T-cell (primary cell): ENCODE data around the gene LRRTM4. TPM values are rescaled to one million over a fixed set of nuclear protein-coding genes. Genes with fewer than 3 reads are reported as not detected.

Experiments
- ATAC-seq, 4 experiments: fragments of 200-7000 bp in 3 of 4; fragments of 150-1000 bp in 1 of 4; cut with Tn5 transposase; replicated peaks in 1 of 4; 1 replicate in 3 of 4; 2 replicates in 1 of 4; pipeline ENCODE4 v1.10.0; 2021; ENCODE audit warnings: moderate library complexity in 3 of 4, mild to moderate bottlenecking in 2 of 4, moderate number of reproducible peaks in 1 of 4
- CTCF ChIA-PET, 2 donors: fragments of 300-600 bp; sonication (Branson Sonifier 250); formaldehyde crosslinking; loops; one replicate each; lab custom pipeline; 2022; ENCODE audit warnings: antibody characterized with exemption in 2 of 2; lab: Charles Lee
- POLR2A ChIA-PET, 2 donors: fragments of 300-600 bp; sonication (Branson Sonifier 250); formaldehyde crosslinking; loops; one replicate each; lab custom pipeline; 2022; ENCODE audit warnings: antibody characterized with exemption in 2 of 2; lab: Charles Lee
- DNase-seq, 35 experiments: peaks; one replicate each; pipeline versions ENCODE4 v3.0.0 to v3.0.0-alpha.2; 2013 to 2023
- H3K27ac ChIP-seq: one replicate; pipeline ENCODE4 v1.5.1; 2013; ENCODE audit warnings: low read length
- H3K27me3 ChIP-seq, 2 experiments: replicated peaks in 1 of 2; 1 replicate in 1 of 2; 2 replicates in 1 of 2; pipeline versions ENCODE4 v1.6.1 to v1.7.0; 2013; ENCODE audit warnings: low read length in 1 of 2, mixed read lengths in 1 of 2; ENCODE audit not compliant: control insufficient read depth in 2 of 2, insufficient read depth in 2 of 2; ENCODE audit errors: extremely low read depth in 1 of 2
- H3K36me3 ChIP-seq, 2 donors: 1 replicate in 1 of 2; 2 replicates in 1 of 2; pipeline versions ENCODE4 v1.6.1 to v1.7.0; 2013; ENCODE audit warnings: low read length in 1 of 2; ENCODE audit not compliant: control insufficient read depth in 2 of 2, insufficient read depth in 1 of 2; ENCODE audit errors: extremely low read depth in 1 of 2
- H3K4me1 ChIP-seq, 2 experiments: 1 replicate in 1 of 2; 2 replicates in 1 of 2; pipeline versions ENCODE4 v1.6.1 to v1.7.0; 2013; ENCODE audit warnings: low read length in 2 of 2, mixed read lengths in 1 of 2; ENCODE audit not compliant: insufficient read depth in 2 of 2, control insufficient read depth in 1 of 2; ENCODE audit errors: extremely low read depth in 1 of 2
- H3K4me3 ChIP-seq, 2 donors: 1 replicate in 1 of 2; 2 replicates in 1 of 2; pipeline versions ENCODE4 v1.5.1 to v1.7.0; 2013; ENCODE audit warnings: mild to moderate bottlenecking in 2 of 2, low read length in 1 of 2, moderate library complexity in 1 of 2; ENCODE audit not compliant: control insufficient read depth in 1 of 2; ENCODE audit errors: extremely low read depth in 1 of 2
- H3K9me3 ChIP-seq: 2 replicates; pipeline ENCODE4 v1.7.0; 2013
- H3K27ac Mint-ChIP-seq, 2 donors: one replicate each; pipeline ENCODE4 v1.8.0; 2020 to 2021; ENCODE audit warnings: mild to moderate bottlenecking in 2 of 2, mixed read lengths in 2 of 2
- H3K27me3 Mint-ChIP-seq, 2 donors: one replicate each; pipeline ENCODE4 v1.8.0; 2021 to 2022; ENCODE audit warnings: mixed read lengths in 2 of 2
- H3K36me3 Mint-ChIP-seq: one replicate; pipeline ENCODE4 v1.8.0; 2021; ENCODE audit warnings: mixed read lengths
- H3K4me1 Mint-ChIP-seq, 3 donors: one replicate each; pipeline ENCODE4 v1.8.0; 2020 to 2022; ENCODE audit warnings: mixed read lengths in 3 of 3, mild to moderate bottlenecking in 1 of 3
- H3K4me3 Mint-ChIP-seq, 3 donors: one replicate each; pipeline ENCODE4 v1.8.0; 2020 to 2022; ENCODE audit warnings: mild to moderate bottlenecking in 3 of 3, mixed read lengths in 3 of 3, moderate library complexity in 3 of 3
- H3K9me3 Mint-ChIP-seq, 3 donors: one replicate each; pipeline ENCODE4 v1.8.0; 2020 to 2022; ENCODE audit warnings: mixed read lengths in 3 of 3
- WGBS: methylation state at CpG from one replicate; pipeline ENCODE4 v1.1.5; 2013; ENCODE audit warnings: missing lambda C conversion rate; ENCODE audit not compliant: insufficient coverage; 5-methylcytosine and 5-hydroxymethylcytosine counted together
- total RNA-seq, 35 experiments: library from RNA in 6 of 35; stranded (reverse) in 6 of 35; fragments of 120-200 nt in 1 of 35; gene quantifications; one replicate each; pipeline versions ENCODE4 v1.2.1 to v1.2.4 and lab custom pipeline; 2013 to 2026

LRRTM4 gene
- total RNA-seq, 5 donors from 2014 or later (not counting 1 experiment from before 2014, with no cell fraction given): not detected

DNA sequence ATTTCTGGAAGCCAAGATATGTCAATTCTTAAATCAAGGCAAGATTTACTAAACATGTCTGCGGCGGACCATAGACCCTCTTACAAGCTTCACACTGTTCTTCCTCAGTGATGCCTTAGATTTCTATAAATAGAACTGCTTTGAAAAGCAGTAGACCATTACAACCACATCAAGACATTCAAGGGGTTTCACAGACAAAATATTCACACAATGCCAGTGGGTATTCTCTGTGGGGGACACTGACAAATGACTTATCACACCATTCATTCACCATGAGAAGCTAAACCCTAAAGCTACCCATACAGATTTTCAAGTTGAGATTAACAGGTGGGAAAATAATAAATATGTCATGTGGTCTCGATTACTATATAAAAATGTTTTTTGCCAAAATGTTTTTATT, 15.9 kb upstream of the LRRTM4 start:
- DNase-seq (no peak), ATAC-seq (no peak)
- Histone ChIP-seq H3K27me3 (no peaks in the 10 kb centered on the region), H3K4me1 (no peaks in the 10 kb centered on the region), H3K4me3 (no peak overlapping the region), H3K9me3 (no peaks in the 10 kb centered on the region), H3K36me3 (no peaks in the 10 kb centered on the region), H3K27ac (no peak overlapping the region)
- Mint-ChIP-seq H3K4me3 (no peak overlapping the region), H3K4me1 (no peaks in the 10 kb centered on the region), H3K27me3 (no peaks in the 10 kb centered on the region), H3K27ac (no peak overlapping the region), H3K36me3 (no peaks in the 10 kb centered on the region), H3K9me3 (peaks cover 20 to 30% (median 25%) of the 10 kb centered on the region in 3 donors)
- 100% methylated on average over 2 of the region's 3 CpGs for WGBS
- ChIA-PET CTCF (no interaction called here), POLR2A (no interaction called here)

DNA sequence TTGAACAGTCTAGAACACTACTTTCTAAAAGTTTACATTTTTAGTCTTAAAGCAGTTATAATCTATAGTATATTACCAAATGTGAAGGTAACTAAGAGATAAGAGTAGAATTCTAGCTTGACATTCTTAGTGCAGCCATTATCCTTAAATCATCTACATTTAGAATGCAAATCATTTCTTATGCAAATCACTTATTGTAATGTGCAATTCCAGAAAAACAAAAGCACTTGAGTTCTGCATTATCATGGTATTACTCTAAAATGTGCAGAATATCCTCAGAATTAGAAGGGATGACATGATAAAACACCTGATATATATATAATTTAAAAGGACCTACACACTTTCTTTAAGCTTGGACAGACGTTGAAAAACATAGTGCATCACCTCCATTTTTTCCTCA, 712 bp upstream of the LRRTM4 start:
- no peaks in the 10 kb centered on the region for H3K4me1 Mint-ChIP-seq
- no peak overlapping the region for H3K27ac Mint-ChIP-seq
- WGBS: no CpG with 5 or more reads among the region's 1 CpG
- Histone ChIP-seq H3K9me3 (no peaks in the 10 kb centered on the region), H3K36me3 (no peaks in the 10 kb centered on the region), H3K27ac (no peak overlapping the region), H3K4me3 (no peak overlapping the region), H3K4me1 (no peaks in the 10 kb centered on the region), H3K27me3 (no peaks in the 10 kb centered on the region)
- H3K9me3 Mint-ChIP-seq: peaks cover 5 to 16% (median 12%) of the 10 kb centered on the region in 3 donors
- no peak overlapping the region for H3K4me3 Mint-ChIP-seq
- ChIA-PET CTCF (no interaction called here), POLR2A (no interaction called here)
- DNase-seq: no peak
- ATAC-seq: no peak
- H3K36me3 Mint-ChIP-seq: no peaks in the 10 kb centered on the region
- no peaks in the 10 kb centered on the region for H3K27me3 Mint-ChIP-seq

DNA sequence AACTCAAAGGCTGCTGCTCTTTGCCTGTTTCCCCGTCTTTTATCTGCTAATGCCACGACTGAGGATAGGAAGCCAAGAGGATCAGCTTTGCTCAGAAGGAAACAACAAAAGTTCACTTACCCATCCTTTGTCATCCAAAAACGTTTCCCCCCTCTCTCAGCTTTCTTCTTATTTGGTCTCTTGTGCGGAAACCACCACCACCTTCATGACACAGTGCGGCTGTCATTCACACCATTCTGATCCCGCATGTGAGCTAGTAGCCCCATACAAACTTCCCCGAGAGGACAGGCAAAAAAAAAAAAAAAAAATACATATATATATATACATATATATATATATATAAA, 656 bp downstream of the LRRTM4 start:
- Mint-ChIP-seq H3K9me3 (peaks cover 9 to 16% (median 15%) of the 10 kb centered on the region in 3 donors), H3K27me3 (no peaks in the 10 kb centered on the region), H3K27ac (no peak overlapping the region), H3K36me3 (no peaks in the 10 kb centered on the region), H3K4me3 (no peak overlapping the region), H3K4me1 (no peaks in the 10 kb centered on the region)
- H3K9me3 ChIP-seq: no peaks in the 10 kb centered on the region
- no peaks in the 10 kb centered on the region for H3K27me3 ChIP-seq
- ATAC-seq (no peak), DNase-seq (no peak)
- 15% methylated on average over 4 of the region's 7 CpGs for WGBS
- no peaks in the 10 kb centered on the region for H3K4me1 ChIP-seq
- POLR2A ChIA-PET: no interaction called here
- CTCF ChIA-PET: interaction anchor here in 1 of 2 donors (0.7 kb wide), 1 partner anchor 344 kb away, joined by 6 read pairs; no protein-coding TSS in a partner anchor
- no peak overlapping the region for H3K4me3 ChIP-seq
- no peaks in the 10 kb centered on the region for H3K36me3 ChIP-seq
- no peak overlapping the region for H3K27ac ChIP-seq

DNA sequence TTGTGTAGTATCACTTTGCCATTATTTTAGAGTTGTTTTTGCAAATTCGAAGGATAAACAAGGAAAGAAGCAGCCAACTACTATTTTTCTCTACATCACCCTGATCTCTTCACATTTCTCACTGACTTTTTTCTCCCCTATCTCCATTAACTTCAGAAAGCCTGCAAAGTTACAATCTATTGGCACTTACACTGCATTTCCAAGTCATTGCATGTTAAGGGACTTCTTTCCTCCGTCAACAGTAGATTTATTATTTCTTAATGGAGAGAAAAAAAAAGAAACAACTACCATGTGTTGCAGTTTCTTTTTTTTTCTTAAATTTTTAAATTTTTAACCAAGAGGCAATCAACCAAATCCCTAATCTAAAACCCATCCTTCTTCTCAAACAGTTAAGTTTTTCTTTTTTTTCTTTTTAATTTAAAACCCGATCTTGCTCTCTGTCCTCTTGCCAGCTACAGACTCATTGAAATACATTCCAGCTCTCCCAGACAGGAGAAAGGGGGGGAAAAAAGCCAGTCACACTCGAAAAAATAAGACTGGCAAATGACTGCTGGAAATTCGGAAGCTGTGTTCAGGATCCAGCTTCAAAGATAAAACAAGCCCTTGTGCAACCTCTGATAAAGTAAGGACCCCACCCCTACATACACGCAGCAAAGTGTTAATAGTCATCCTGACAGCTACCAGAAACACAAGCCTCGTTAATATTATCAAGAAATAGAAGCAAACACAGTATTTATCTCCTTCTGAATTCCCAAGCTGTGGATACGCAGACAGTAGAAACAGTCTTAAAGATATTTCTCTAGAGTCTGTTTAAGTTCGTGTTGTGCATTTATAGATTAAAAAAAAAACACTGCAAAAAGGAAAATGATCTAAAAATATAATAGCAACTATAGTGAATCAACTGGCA, 1.3 kb downstream of the LRRTM4 start:
- DNase-seq (no peak), ATAC-seq (no peak)
- Mint-ChIP-seq H3K27ac (no peak overlapping the region), H3K4me3 (no peak overlapping the region), H3K27me3 (no peaks in the 10 kb centered on the region), H3K36me3 (no peaks in the 10 kb centered on the region), H3K9me3 (peaks cover 9 to 16% (median 15%) of the 10 kb centered on the region in 3 donors), H3K4me1 (no peaks in the 10 kb centered on the region)
- no CpG with 5 or more reads among the region's 9 CpGs for WGBS
- no peaks in the 10 kb centered on the region for H3K36me3 ChIP-seq
- no peaks in the 10 kb centered on the region for H3K9me3 ChIP-seq
- H3K4me1 ChIP-seq: no peaks in the 10 kb centered on the region
- POLR2A ChIA-PET: no interaction called here
- no peaks in the 10 kb centered on the region for H3K27me3 ChIP-seq
- CTCF ChIA-PET: interaction anchor here in 1 of 2 donors (0.7 kb wide), 1 partner anchor 343 kb away, joined by 6 read pairs; no protein-coding TSS in a partner anchor
- H3K27ac ChIP-seq: no peak overlapping the region
- H3K4me3 ChIP-seq: no peak overlapping the region

DNA sequence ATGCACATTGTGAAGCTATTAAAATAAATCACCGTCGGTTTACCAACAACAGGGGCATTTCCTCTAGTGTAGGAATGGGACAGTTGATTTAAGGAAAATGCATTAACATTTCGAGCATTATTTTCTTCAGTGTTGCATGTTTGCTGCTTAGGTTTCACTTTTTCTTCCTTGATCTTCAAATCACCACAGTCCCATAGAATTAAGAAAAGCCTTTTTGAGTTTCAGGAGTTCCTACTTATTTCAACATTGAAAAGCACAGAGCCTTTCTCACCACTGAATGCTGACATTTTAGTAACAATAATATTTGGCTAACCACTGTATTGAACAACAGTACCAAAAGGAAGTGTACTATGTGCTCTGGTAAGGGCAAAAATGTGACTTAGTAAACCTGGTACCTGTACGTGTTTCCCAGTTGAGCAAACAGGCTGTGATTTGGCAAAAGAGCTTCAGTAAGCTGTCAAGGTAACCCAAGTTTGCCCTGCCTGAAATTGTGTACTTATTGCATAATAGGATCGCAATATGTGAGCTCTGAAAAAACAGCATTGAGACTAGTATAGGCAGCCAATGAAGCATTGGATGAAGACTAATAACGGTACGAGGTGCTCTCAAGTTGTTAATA, 2.2 kb downstream of the LRRTM4 start:
- H3K27me3 Mint-ChIP-seq: no peaks in the 10 kb centered on the region
- Histone ChIP-seq H3K27ac (no peak overlapping the region), H3K27me3 (no peaks in the 10 kb centered on the region), H3K4me1 (no peaks in the 10 kb centered on the region), H3K36me3 (no peaks in the 10 kb centered on the region), H3K9me3 (no peaks in the 10 kb centered on the region), H3K4me3 (no peak overlapping the region)
- ATAC-seq: no peak
- no peak overlapping the region for H3K4me3 Mint-ChIP-seq
- WGBS: 85% methylated on average over 2 of the region's 7 CpGs
- no peak for DNase-seq
- H3K9me3 Mint-ChIP-seq: peaks cover 9 to 16% (median 12%) of the 10 kb centered on the region in 3 donors
- CTCF ChIA-PET: interaction anchor here in 1 of 2 donors (0.6 kb wide), 1 partner anchor 11 kb away, joined by 3 read pairs; no protein-coding TSS in a partner anchor
- H3K36me3 Mint-ChIP-seq: no peaks in the 10 kb centered on the region
- H3K4me1 Mint-ChIP-seq: no peaks in the 10 kb centered on the region
- POLR2A ChIA-PET: no interaction called here
- no peak overlapping the region for H3K27ac Mint-ChIP-seq

DNA sequence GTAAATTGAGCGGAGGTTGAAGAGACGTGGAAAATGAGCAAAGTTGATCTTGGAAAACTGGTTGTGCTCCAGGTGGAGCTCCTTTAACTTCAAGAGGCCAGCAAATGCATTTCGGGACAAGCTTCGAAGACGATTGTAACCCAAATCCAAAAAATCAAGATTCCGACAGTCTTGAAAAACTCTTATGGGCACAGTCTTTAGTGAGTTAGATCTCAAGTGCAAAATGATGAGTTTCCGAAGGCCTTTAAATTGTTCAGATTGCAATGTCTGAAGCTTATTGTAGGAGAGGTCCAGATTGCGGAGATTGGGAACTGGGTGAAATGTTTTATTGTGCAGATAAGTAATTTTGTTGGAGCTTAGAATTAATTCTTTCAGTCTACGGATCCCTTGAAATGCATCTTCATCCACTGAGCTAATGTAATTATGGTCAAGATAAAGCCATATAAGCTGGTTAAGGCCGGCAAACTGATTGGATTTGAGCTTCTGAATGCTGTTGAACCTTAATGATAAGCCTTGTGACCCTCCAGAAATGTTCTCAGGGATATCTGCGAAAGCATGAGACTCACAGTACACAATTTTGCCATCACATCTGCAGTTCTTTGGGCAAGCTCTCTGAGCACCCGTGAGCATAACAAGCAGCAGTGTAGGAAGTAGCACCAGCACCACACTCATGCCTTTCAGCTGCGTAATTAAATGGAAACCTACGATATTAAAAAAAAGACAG, 2.9 kb downstream of the LRRTM4 start:
- H3K36me3 Mint-ChIP-seq: no peaks in the 10 kb centered on the region
- no peaks in the 10 kb centered on the region for H3K4me1 ChIP-seq
- DNase-seq (no peak), ATAC-seq (no peak)
- H3K27ac Mint-ChIP-seq: no peak overlapping the region
- H3K27ac ChIP-seq: no peak overlapping the region
- H3K27me3 Mint-ChIP-seq: no peaks in the 10 kb centered on the region
- H3K4me3 ChIP-seq: no peak overlapping the region
- H3K36me3 ChIP-seq: no peaks in the 10 kb centered on the region
- H3K4me3 Mint-ChIP-seq: no peak overlapping the region
- ChIA-PET POLR2A (no interaction called here), CTCF (interaction anchor here in 1 of 2 donors (0.6 kb wide), 1 partner anchor 11 kb away, joined by 3 read pairs; no protein-coding TSS in a partner anchor)
- H3K9me3 Mint-ChIP-seq: peaks cover 4 to 11% (median 11%) of the 10 kb centered on the region in 3 donors
- H3K9me3 ChIP-seq: no peaks in the 10 kb centered on the region
- H3K27me3 ChIP-seq: no peaks in the 10 kb centered on the region
- WGBS: 86% methylated on average over 3 of the region's 14 CpGs
- H3K4me1 Mint-ChIP-seq: no peaks in the 10 kb centered on the region
